AG04450 (cell line): ENCODE measurements around the gene CHAF1A. TPM values are rescaled to one million over a fixed set of nuclear protein-coding genes. Genes with fewer than 3 reads are reported as not detected.

Source experiments
- CTCF ChIA-PET: fragments of 300-600, 350-600 bp; formaldehyde crosslinking; extraction: SDS; loops from one replicate; lab custom pipeline; 2022; ENCODE audit warnings: antibody characterized with exemption, inconsistent platforms; lab: Charles Lee
- POLR2A ChIA-PET: fragments of 350-600 bp; formaldehyde crosslinking; extraction: SDS; loops from one replicate; lab custom pipeline; 2021; ENCODE audit warnings: antibody characterized with exemption, inconsistent platforms; lab: Yijun Ruan, JAX
- DNase-seq: peaks from one replicate; pipeline ENCODE4 v3.0.0-alpha.2; 2011; ENCODE audit warnings: low read depth, low spot score
- H3K27ac ChIP-seq: one replicate; pipeline ENCODE4 v1.5.1; 2012; ENCODE audit warnings: low read depth, low read length, control low read depth
- H3K27me3 ChIP-seq: one replicate; pipeline ENCODE4 v1.6.0; 2012; ENCODE audit warnings: low read length; ENCODE audit not compliant: control insufficient read depth, insufficient read depth
- H3K4me3 ChIP-seq: 2 replicates; pipeline ENCODE4 v1.5.1; 2011; ENCODE audit warnings: mild to moderate bottlenecking, low read depth, low read length, control low read depth
- H3K9me3 ChIP-seq: 2 replicates; pipeline ENCODE4 v1.5.1; 2012; ENCODE audit warnings: low read length; ENCODE audit not compliant: control insufficient read depth, insufficient read depth
- CTCF ChIP-seq: IDR thresholded peaks from 2 replicates; pipeline ENCODE4 v1.5.1; 2011; ENCODE audit warnings: low read depth, low read length, control low read depth, inconsistent platforms
- polyA plus RNA-seq: library from polyadenylated mRNA; depleted of rRNA; stranded (reverse); fragments of >200 nt; gene quantifications from 2 replicates; pipeline ENCODE4 v1.2.3, GENCODE V29; 2011; rRNA removed
- small RNA-seq: library from RNA; depleted of rRNA; stranded (forward); fragments of <200 nt; gene quantifications from one replicate; pipeline ENCODE3, GENCODE V24; 2012; ENCODE audit warnings: low read depth; ENCODE audit not compliant: insufficient read length

The CHAF1A gene
- polyA plus RNA-seq, 1 experiment: 5.0 TPM

GRCh38 chr19:4487572-4487971, 85.1 kb downstream of the CHAF1A start:
- Histone ChIP-seq H3K27me3 (no peaks in the 10 kb centered on the region), H3K9me3 (no peaks in the 10 kb centered on the region; the same call in 1 of the 2 replicates), H3K4me3 (no peak overlapping the region), H3K27ac (no peak overlapping the region)
- ChIA-PET POLR2A (no interaction called here), CTCF (no interaction called here)
- TF ChIP-seq CTCF: no peak
- DNase-seq: no peak

DNA sequence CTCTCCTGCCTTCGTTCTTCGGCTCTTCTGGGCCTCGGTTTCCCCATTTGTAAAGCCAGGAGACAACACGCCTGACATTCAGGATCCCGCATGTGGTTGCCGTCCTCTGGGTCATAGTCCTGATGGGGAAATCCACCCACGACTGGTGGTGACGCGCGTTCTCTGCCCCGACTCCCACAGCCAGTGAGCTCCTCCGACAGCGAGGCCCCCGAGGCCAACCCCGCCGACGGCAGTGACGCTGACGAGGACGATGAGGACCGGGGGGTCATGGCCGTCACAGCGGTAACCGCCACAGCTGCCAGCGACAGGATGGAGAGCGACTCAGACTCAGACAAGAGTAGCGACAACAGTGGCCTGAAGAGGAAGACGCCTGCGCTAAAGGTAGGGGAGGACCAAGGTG, 86.1 kb downstream of the CHAF1A start:
- Histone ChIP-seq H3K27ac (no peak overlapping the region), H3K27me3 (no peaks in the 10 kb centered on the region), H3K9me3 (no peaks in the 10 kb centered on the region; the same call in 1 of the 2 replicates), H3K4me3 (no peak overlapping the region)
- no peak for DNase-seq
- no peak for TF ChIP-seq CTCF
- POLR2A ChIA-PET: no interaction called here
- CTCF ChIA-PET: no interaction called here

GRCh38 chr19:4491446-4491845, 89.0 kb downstream of the CHAF1A start:
- DNase-seq: no peak
- no peak for TF ChIP-seq CTCF
- H3K27me3 ChIP-seq: no peaks in the 10 kb centered on the region
- CTCF ChIA-PET: no interaction called here
- no peak overlapping the region for H3K4me3 ChIP-seq
- H3K9me3 ChIP-seq: no peaks in the 10 kb centered on the region; the same call in 1 of the 2 replicates
- H3K27ac ChIP-seq: no peak overlapping the region
- POLR2A ChIA-PET: interaction anchor here (0.6 kb wide), 1 partner anchor 157 kb away, joined by 6 read pairs; no protein-coding TSS in a partner anchor

DNA sequence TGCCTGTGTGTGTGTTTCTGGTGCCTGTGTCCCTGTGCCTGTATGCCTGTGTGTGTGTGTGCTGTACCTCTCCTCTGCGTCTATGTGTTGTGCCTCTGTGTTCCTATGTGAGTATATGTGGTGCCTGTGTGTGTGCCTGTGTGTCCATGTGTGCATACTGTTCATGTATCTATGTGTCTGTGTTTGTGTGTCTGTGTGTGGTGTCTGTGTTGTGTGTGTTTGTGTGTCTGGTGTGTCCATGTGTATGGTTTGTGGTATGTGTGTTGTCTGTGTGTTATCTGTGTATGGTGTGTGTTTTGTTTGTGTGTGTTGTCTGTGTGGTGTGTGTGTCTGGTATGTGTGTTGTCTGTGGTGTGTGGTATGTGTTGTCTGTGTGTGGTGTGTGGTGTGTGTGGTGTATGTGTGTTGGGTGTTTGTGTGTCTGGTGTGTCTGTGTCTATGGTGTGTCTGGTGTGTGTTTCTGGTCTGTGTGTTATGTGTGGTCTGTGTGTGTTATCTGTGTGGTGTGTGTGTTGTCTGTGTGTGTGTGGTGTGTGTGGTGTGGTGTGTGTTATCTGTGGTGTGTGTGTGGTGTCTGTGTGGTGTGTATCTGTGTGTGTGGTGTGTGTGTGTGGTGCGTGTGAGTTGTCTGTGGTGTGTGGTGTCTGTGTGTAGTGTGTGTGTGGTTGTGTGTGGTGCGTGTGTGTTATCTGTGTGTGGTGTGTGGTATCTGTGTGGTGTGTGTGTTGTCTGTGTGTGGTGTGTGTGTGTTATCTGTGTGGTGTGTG, 90.1 kb downstream of the CHAF1A start:
- H3K27me3 ChIP-seq: no peaks in the 10 kb centered on the region
- CTCF ChIA-PET: no interaction called here
- no peak overlapping the region for H3K4me3 ChIP-seq
- no peaks in the 10 kb centered on the region; the same call in 1 of the 2 replicates for H3K9me3 ChIP-seq
- TF ChIP-seq CTCF: no peak
- no peak overlapping the region for H3K27ac ChIP-seq
- no peak for DNase-seq
- POLR2A ChIA-PET: no interaction called here

Small RNAs within 50 kb of the gene (small RNA-seq; reads per million reads assigned to genes)
- gene MIR4746: not detected

Other genes with a start within 250 kb of the CHAF1A start
- gene CREB3L3, start 249.0 kb upstream of the CHAF1A start, polyA plus RNA-seq: not detected in 2 replicates
- gene SIRT6, start 220.1 kb upstream of the CHAF1A start, polyA plus RNA-seq: 12.6 and 16.0 TPM in 2 replicates
- 0.10 and 0.11 TPM in 2 replicates for gene ANKRD24, start 220.0 kb upstream of the CHAF1A start, polyA plus RNA-seq
- 1.1 and 1.3 TPM in 2 replicates for gene EBI3, start 173.1 kb upstream of the CHAF1A start, polyA plus RNA-seq
- gene YJU2, start 155.6 kb upstream of the CHAF1A start, polyA plus RNA-seq: 10.2 and 13.0 TPM in 2 replicates
- gene SHD, start 123.4 kb upstream of the CHAF1A start, polyA plus RNA-seq: not detected in 2 replicates
- gene TMIGD2, start 100.3 kb upstream of the CHAF1A start, polyA plus RNA-seq: not detected in 2 replicates
- gene FSD1, start 98.0 kb upstream of the CHAF1A start, polyA plus RNA-seq: 6.8 and 8.9 TPM in 2 replicates
- 5.3 and 7.4 TPM in 2 replicates for gene STAP2, start 63.8 kb upstream of the CHAF1A start, polyA plus RNA-seq
- 5.1 and 6.5 TPM in 2 replicates for gene MPND, start 59.1 kb upstream of the CHAF1A start, polyA plus RNA-seq
- gene SH3GL1, start 2.1 kb upstream of the CHAF1A start, polyA plus RNA-seq: 40.2 and 57.9 TPM in 2 replicates
- gene UBXN6, start 55.2 kb downstream of the CHAF1A start, polyA plus RNA-seq: 45.2 and 58.3 TPM in 2 replicates
- 23.5 and 28.2 TPM in 2 replicates for gene HDGFL2, start 69.7 kb downstream of the CHAF1A start, polyA plus RNA-seq
- 0.07 and 0.11 TPM in 2 replicates for gene PLIN4, start 115.8 kb downstream of the CHAF1A start, polyA plus RNA-seq
- gene PLIN5, start 132.6 kb downstream of the CHAF1A start, polyA plus RNA-seq: not detected in 2 replicates
- gene LRG1, start 137.4 kb downstream of the CHAF1A start, polyA plus RNA-seq: 0.05 and 0.07 TPM in 2 replicates
- gene SEMA6B, start 157.0 kb downstream of the CHAF1A start, polyA plus RNA-seq: 0.66 and 1.1 TPM in 2 replicates
- gene TNFAIP8L1, start 236.9 kb downstream of the CHAF1A start, polyA plus RNA-seq: 4.1 and 4.7 TPM in 2 replicates